HL-60/S4 (cell line): ENCODE measurements around the gene BRD7.

Experiments used
- in situ Hi-C: fragments of 300-500 bp; cut with MboI; formaldehyde crosslinking; loops from 2 replicates; pipeline ENCODE4 v1.14.3; 2022; ENCODE audit warnings: low sequenced_read_pairs

BRD7 gene

GRCh38 chr16:50309527-50310307 lies 59.1 kb downstream of the BRD7 start:
- in situ Hi-C loops = loop anchor here (10.0 kb wide), 1 partner anchor 45 kb away; the partner anchor contains the start of gene ADCY7

GRCh38 chr16:50309156-50309526 lies 59.6 kb downstream of the BRD7 start:
- in situ Hi-C loops = no loop called here

- in situ Hi-C loops = no loop called here
Observed at GRCh38 chr16:50308237-50308965, 60.4 kb downstream of the BRD7 start.

- in situ Hi-C loops = no loop called here
Observed at GRCh38 chr16:50306287-50306686, 62.5 kb downstream of the BRD7 start.

- in situ Hi-C loops = no loop called here
Observed at GRCh38 chr16:50305441-50306061, 63.2 kb downstream of the BRD7 start.

- in situ Hi-C loops = no loop called here
Observed at GRCh38 chr16:50304467-50305440, 64.0 kb downstream of the BRD7 start.

- in situ Hi-C loops = no loop called here
Observed at GRCh38 chr16:50303605-50304466, 65.0 kb downstream of the BRD7 start.

- in situ Hi-C loops = no loop called here
Observed at GRCh38 chr16:50303041-50303604, 65.7 kb downstream of the BRD7 start.

- in situ Hi-C loops = no loop called here
Observed at GRCh38 chr16:50302472-50303005, 66.2 kb downstream of the BRD7 start.

- in situ Hi-C loops = no loop called here
Observed at GRCh38 chr16:50301626-50302471, 66.9 kb downstream of the BRD7 start.

GRCh38 chr16:50300942-50301625 lies 67.7 kb downstream of the BRD7 start:
- in situ Hi-C loops = no loop called here

GRCh38 chr16:50299508-50300105 lies 69.2 kb downstream of the BRD7 start:
- in situ Hi-C loops = no loop called here

GRCh38 chr16:50298591-50299507 lies 69.9 kb downstream of the BRD7 start:
- in situ Hi-C loops = no loop called here

- in situ Hi-C loops = no loop called here
Observed at GRCh38 chr16:50298075-50298460, 70.7 kb downstream of the BRD7 start.

GRCh38 chr16:50297301-50298074 lies 71.3 kb downstream of the BRD7 start:
- in situ Hi-C loops = no loop called here
